KMS-11 (cell line): ENCODE measurements around the gene PCLO.
"Not testable (repeated sequence)": the region's sequence is repeated elsewhere in the genome, so short reads cannot be mapped to it uniquely, and the experiment has no call there.

Experiments
- H2AFZ ChIP-seq: fragments of 200-600 bp; sonication (generic); 2 replicates; pipeline ENCODE4 v1.6.1; 2016; ENCODE audit warnings: antibody characterized with exemption, mixed run types, low read depth
- H3K27ac ChIP-seq: fragments of 200-600 bp; sonication (generic); 2 replicates; pipeline ENCODE4 v1.6.1; 2016; ENCODE audit warnings: mild to moderate bottlenecking, mixed run types
- H3K27me3 ChIP-seq: fragments of 200-600 bp; sonication (generic); 2 replicates; pipeline ENCODE4 v1.6.1; 2017; ENCODE audit warnings: mild to moderate bottlenecking, low read depth, mixed run types, moderate library complexity; ENCODE audit not compliant: insufficient read depth
- H3K36me3 ChIP-seq: fragments of 200-600 bp; sonication (generic); 2 replicates; pipeline ENCODE4 v1.6.1; 2017; ENCODE audit warnings: mild to moderate bottlenecking, mixed run types; ENCODE audit not compliant: insufficient read depth
- H3K4me1 ChIP-seq: fragments of 200-600 bp; sonication (generic); 2 replicates; pipeline ENCODE4 v1.6.1; 2016; ENCODE audit warnings: mild to moderate bottlenecking, low read depth, mixed run types; ENCODE audit not compliant: poor library complexity, severe bottlenecking
- H3K4me2 ChIP-seq: fragments of 200-600 bp; sonication (generic); 2 replicates; pipeline ENCODE4 v1.7.0; 2016; ENCODE audit warnings: mild to moderate bottlenecking, mixed run types
- H3K4me3 ChIP-seq: fragments of 200-600 bp; sonication (generic); IDR thresholded peaks from 2 replicates; pipeline ENCODE4 v1.6.1; 2017; ENCODE audit warnings: low read depth, low read length, mixed read lengths; ENCODE audit not compliant: insufficient read depth
- H3K79me2 ChIP-seq: fragments of 200-600 bp; sonication (generic); 2 replicates; pipeline ENCODE4 v1.6.1; 2016; ENCODE audit warnings: low read depth, mixed run types; ENCODE audit not compliant: insufficient read depth
- H3K9ac ChIP-seq: fragments of 200-600 bp; sonication (generic); 2 replicates; pipeline ENCODE4 v1.6.1; 2016; ENCODE audit warnings: mild to moderate bottlenecking, mixed run types
- H4K20me1 ChIP-seq: fragments of 200-600 bp; sonication (generic); 2 replicates; pipeline ENCODE4 v1.6.1; 2016; ENCODE audit warnings: mild to moderate bottlenecking, mixed run types; ENCODE audit not compliant: insufficient read depth
- TF ChIP-seq, protein P1 (sequence below): fragments of 200-600 bp; sonication (generic); conservative IDR thresholded peaks from 2 replicates; pipeline ENCODE4 v1.6.1; 2017; ENCODE audit warnings: low read depth, mild to moderate bottlenecking, antibody characterized with exemption, low read length, moderate library complexity, mixed read lengths

The PCLO gene

DNA sequence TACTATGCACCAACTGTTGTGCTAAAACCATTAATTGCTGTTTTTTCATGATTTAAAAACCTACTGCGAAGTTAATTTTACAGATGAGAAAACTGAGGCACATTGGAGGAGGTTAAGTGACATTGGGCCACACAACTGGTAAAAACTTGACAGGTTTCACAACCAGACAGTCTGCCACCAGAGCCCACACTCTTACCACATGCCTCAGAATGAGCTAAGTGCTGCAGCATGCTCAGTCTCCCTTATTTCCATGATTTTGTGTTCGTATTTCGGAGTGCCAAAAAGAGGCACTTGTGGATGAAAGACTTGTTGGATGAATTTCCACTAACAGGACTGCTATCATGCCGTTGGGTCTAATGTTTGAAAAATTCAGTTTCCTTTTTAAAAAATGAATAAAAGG is 77.4 kb downstream of the PCLO start:
- H3K4me3 ChIP-seq, result no peak overlapping the region
- no peak overlapping the region for H3K27ac ChIP-seq
- TF ChIP-seq, protein P1, sequence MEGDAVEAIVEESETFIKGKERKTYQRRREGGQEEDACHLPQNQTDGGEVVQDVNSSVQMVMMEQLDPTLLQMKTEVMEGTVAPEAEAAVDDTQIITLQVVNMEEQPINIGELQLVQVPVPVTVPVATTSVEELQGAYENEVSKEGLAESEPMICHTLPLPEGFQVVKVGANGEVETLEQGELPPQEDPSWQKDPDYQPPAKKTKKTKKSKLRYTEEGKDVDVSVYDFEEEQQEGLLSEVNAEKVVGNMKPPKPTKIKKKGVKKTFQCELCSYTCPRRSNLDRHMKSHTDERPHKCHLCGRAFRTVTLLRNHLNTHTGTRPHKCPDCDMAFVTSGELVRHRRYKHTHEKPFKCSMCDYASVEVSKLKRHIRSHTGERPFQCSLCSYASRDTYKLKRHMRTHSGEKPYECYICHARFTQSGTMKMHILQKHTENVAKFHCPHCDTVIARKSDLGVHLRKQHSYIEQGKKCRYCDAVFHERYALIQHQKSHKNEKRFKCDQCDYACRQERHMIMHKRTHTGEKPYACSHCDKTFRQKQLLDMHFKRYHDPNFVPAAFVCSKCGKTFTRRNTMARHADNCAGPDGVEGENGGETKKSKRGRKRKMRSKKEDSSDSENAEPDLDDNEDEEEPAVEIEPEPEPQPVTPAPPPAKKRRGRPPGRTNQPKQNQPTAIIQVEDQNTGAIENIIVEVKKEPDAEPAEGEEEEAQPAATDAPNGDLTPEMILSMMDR, result no peak
- H4K20me1 ChIP-seq, result no peaks in the 10 kb centered on the region
- H3K79me2 ChIP-seq, result no peaks in the 10 kb centered on the region
- H2AFZ ChIP-seq, result no peak overlapping the region
- no peak overlapping the region for H3K9ac ChIP-seq
- H3K4me1 ChIP-seq, result no peaks in the 10 kb centered on the region
- H3K36me3 ChIP-seq, result no peaks in the 10 kb centered on the region
- H3K4me2 ChIP-seq, result no peak overlapping the region
- no peaks in the 10 kb centered on the region for H3K27me3 ChIP-seq

DNA sequence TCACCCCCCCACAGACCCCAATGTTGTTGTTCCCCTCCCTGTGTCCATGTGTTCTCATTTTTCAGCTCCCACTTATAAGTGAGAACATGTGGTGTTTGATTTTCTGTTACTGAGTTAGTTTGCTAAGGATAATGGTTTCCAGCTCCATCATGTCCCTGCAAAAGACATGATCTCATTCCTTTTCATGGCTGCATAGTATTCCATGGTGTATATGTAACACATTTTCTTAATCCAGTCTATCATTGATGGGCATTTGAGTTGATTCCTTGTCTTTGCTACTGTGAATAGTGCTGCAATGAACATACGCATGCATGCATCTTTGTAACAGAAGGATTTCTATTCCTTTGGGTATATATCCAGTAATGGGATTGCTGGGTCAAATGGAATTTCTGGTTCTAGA is 82.8 kb downstream of the PCLO start:
- not testable (repeated sequence) for H3K4me1 ChIP-seq, H3K27me3 ChIP-seq, H3K4me3 ChIP-seq, H3K27ac ChIP-seq, H3K79me2 ChIP-seq, H4K20me1 ChIP-seq, H3K9ac ChIP-seq, H3K36me3 ChIP-seq, H3K4me2 ChIP-seq, H2AFZ ChIP-seq

DNA sequence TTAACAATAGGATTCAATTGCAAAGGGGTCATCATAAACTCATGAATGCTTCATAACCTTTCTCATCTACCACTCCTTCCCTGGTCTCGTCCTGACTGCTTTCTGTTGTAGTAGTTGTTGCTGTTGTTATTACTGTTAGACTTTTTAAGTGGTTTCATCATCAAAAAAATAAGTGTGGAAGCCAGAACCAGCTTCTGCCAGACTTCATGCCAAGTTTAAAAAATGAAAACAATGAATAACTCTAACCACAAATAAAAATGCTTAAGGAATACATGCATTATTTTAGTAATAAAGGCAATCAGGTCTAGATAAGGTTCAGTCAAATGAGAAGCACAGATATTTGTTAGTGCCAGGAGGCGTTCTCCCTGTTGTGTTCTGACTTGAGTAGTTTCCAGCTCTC is 85.4 kb downstream of the PCLO start:
- H3K27ac ChIP-seq, result no peak overlapping the region

DNA sequence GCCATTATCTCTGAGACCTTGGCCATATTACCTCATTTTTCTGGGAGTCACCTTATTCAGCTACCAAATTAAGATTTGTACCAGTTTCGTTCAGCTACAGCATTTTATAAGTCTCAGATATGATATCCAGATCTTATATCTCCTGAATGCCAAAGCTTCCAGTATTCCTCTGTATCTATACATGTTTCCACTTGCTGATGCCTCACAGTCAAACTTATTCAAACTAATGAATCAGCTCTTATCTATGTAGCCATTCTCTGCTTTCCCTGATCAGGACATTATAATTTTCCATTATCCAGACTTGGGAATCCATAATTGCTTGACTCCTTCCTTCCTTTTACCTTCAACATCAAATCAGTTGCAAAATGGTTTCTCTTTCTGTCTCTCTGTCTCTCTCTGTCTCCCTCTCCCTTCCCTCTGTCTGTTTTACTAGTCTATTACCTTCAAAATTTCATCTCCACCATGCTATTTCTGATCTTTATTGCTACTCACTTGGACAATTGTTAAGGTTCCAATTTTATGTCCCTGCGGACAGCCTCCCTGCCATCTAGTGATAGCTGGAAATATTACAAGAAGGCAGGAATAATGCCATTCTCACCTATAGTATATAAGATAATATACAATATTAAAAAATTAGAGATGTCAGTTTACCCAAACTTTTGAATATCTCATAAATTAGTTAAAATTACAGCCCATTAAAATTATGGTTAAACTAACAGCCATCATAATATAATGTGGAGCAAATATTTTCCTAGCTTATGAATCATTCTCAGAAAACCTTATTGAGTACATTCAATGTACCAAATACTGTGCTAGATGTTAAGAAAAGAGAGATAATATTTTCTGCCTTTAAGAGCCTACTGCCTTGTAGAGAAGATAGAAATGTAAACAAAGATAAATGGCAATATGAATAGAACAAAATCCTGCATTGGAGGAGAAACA is 89.8 kb downstream of the PCLO start:
- no peaks in the 10 kb centered on the region for H3K79me2 ChIP-seq
- no peaks in the 10 kb centered on the region for H4K20me1 ChIP-seq
- TF ChIP-seq, protein P1, result no peak
- H3K27me3 ChIP-seq, result no peaks in the 10 kb centered on the region
- no peak overlapping the region for H2AFZ ChIP-seq
- H3K4me1 ChIP-seq, result no peaks in the 10 kb centered on the region
- H3K4me3 ChIP-seq, result no peak overlapping the region
- no peak overlapping the region for H3K4me2 ChIP-seq
- no peak overlapping the region for H3K9ac ChIP-seq
- H3K36me3 ChIP-seq, result no peaks in the 10 kb centered on the region
- H3K27ac ChIP-seq, result no peak overlapping the region

More for the DNA sequence above, 85.4 kb downstream of the PCLO start:
- no peaks in the 10 kb centered on the region for H3K4me1 ChIP-seq
- H3K36me3 ChIP-seq, result no peaks in the 10 kb centered on the region
- TF ChIP-seq, protein P1, result no peak
- H2AFZ ChIP-seq, result no peak overlapping the region
- H3K79me2 ChIP-seq, result no peaks in the 10 kb centered on the region
- H3K4me3 ChIP-seq, result no peak overlapping the region
- H3K4me2 ChIP-seq, result no peak overlapping the region
- no peaks in the 10 kb centered on the region for H4K20me1 ChIP-seq
- H3K9ac ChIP-seq, result no peak overlapping the region
- no peaks in the 10 kb centered on the region for H3K27me3 ChIP-seq

DNA sequence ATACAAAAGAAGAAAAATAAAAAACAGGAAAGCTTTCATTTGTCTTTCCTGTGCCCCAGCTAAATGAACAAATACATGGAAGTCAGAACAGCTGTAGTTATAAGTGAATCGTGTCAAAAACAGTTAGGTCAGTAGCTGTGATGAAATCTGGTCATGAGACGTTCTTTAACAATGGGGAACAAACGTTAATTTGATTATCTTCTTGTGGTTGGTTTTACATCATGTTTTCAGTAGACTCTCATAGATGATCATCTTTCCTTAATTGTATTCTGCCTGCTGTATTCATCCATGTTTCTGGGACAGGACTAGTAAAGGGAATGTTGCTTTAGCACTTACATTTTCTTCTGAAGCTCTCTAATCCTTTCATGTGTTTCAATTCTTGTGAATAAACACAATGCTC is 97.0 kb downstream of the PCLO start:
- Histone ChIP-seq H3K4me1 (peaks cover 1% of the 10 kb centered on the region), H3K4me3 (no peak overlapping the region), H3K36me3 (no peaks in the 10 kb centered on the region), H2AFZ (no peak overlapping the region), H3K4me2 (no peak overlapping the region), H3K27me3 (no peaks in the 10 kb centered on the region), H3K9ac (no peak overlapping the region), H3K79me2 (no peaks in the 10 kb centered on the region), H3K27ac (no peak overlapping the region), H4K20me1 (no peaks in the 10 kb centered on the region)
- TF ChIP-seq, protein P1, result no peak
